Body of pancreas (tissue), 4 donors: Measurements from ENCODE around the gene ADGRG3. TPM values are rescaled to one million over a fixed set of nuclear protein-coding genes. Genes with fewer than 3 reads are reported as not detected.

Experiments
- ATAC-seq: fragments of 150-250 bp; one replicate; pipeline ENCODE4 v1.9.1; 2016
- DNase-seq, 4 donors: peaks; one replicate each; pipeline ENCODE4 v3.0.0-alpha.2; 2019
- H3K27ac ChIP-seq, 4 donors: fragments of 200-600 bp; sonication (generic); 1 replicate in 3 of 4; 2 replicates in 1 of 4; pipeline versions ENCODE4 v1.5.1 to v1.6.1; 2016 to 2019; ENCODE audit warnings: mild to moderate bottlenecking in 1 of 4, mixed read lengths in 1 of 4, moderate library complexity in 1 of 4
- H3K27me3 ChIP-seq, 2 donors: fragments of 200-600 bp; sonication (generic); one replicate each; pipeline ENCODE4 v1.6.0; 2016; ENCODE audit warnings: mild to moderate bottlenecking in 1 of 2
- H3K36me3 ChIP-seq, 2 donors: fragments of 200-600 bp; sonication (generic); replicated peaks in 1 of 2; 2 replicates each; pipeline ENCODE4 v1.5.1; 2016; ENCODE audit warnings: low read depth in 2 of 2; ENCODE audit not compliant: insufficient read depth in 1 of 2
- H3K4me1 ChIP-seq: fragments of 200-600 bp; sonication (generic); one replicate; pipeline ENCODE4 v1.6.0; 2016
- H3K4me3 ChIP-seq, 2 donors: fragments of 200-600 bp; sonication (generic); 1 replicate in 1 of 2; 2 replicates in 1 of 2; pipeline ENCODE4 v1.5.1; 2016 to 2019
- H3K9me3 ChIP-seq, 3 donors: fragments of 200-600 bp; sonication (generic); 1 replicate in 2 of 3; 2 replicates in 1 of 3; pipeline ENCODE4 v1.5.1; 2016
- CTCF ChIP-seq, 7 experiments: fragments of 450-650 bp in 4 of 7; fragments of 200-600 bp in 3 of 7; sonication (generic) in 3 of 7; IDR thresholded peaks; one replicate each; pipeline ENCODE4 v1.5.1; 2016 to 2019; ENCODE audit warnings: antibody characterized with exemption in 7 of 7
- POLR2A ChIP-seq, 3 donors: fragments of 450-650 bp; IDR thresholded peaks; one replicate each; pipeline ENCODE4 v1.6.1; 2016; ENCODE audit warnings: antibody characterized with exemption in 3 of 3, mild to moderate bottlenecking in 2 of 3
- WGBS, 2 donors: methylation state at CpG; one replicate each; pipeline ENCODE4 v1.1.5; 2017; 5-methylcytosine and 5-hydroxymethylcytosine counted together
- intact Hi-C: fragments of 100-400 bp; cut with DNase I; formaldehyde crosslinking; loops from one replicate; pipeline ENCODE4 v1.15.1; 2023
- total RNA-seq, 2 donors: library from RNA; depleted of rRNA; stranded (reverse); fragments of >200 nt; gene quantifications; one replicate each; pipeline ENCODE4 v1.1.0, GENCODE V29; 2016

The ADGRG3 gene
- total RNA-seq, 2 donors from 2014 or later = 2.0 to 6.0 TPM

DNA sequence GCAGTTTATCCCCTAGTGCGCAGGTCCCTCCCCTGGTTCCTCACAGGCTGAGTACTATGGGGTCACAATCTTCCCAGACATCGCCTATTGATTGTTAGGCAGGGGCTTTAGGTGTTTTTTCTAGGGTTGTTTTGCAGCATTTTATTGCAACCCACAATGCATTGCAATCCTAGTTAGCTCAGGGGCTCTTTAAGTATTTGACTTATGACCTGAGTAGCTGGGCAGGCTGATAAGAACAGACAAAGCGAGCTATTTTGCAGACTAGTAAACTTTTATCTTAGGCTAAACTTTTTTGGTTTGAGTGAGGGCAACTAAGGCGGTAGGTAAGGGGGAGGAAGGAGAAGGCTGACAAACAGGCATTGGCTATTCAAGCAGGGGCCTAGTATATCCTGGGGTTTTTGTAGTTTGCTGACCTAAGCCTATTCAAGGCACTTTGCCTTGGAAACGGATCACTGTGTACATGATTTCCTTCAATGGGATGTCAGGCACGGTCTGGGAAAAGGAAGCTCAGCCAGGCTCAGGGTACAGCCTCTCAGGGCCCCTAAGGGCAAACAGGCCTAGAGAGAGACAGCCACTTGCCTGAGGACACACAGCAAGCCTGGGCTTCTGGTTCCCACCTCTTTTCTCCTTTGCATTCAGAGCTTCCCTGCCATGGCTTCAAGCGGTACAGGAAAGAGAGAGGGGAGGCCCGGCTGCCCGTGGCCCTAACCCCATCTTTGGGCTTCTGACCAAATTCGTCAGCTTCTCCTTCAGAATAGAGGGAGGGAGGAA lies 32.9 kb downstream of the ADGRG3 start:
- H3K4me3 ChIP-seq = no peak overlapping the region
- TF ChIP-seq POLR2A (IDR thresholded peaks at IDR 0.05) (no peak), CTCF (IDR thresholded peaks at IDR 0.05) (no peak)
- peaks cover 46% of the 10 kb centered on the region for H3K4me1 ChIP-seq
- peak; percentile 63 for ATAC-seq
- H3K9me3 ChIP-seq = no peaks in the 10 kb centered on the region
- no peaks in the 10 kb centered on the region for H3K27me3 ChIP-seq
- 33 to 40% methylated on average over 10 of the region's 10 CpGs for WGBS, 2 donors
- peak in 1 of 4 donors; percentile 28 for DNase-seq
- peak overlapping the region in 3 of 4 donors; percentile 60 to 68 (median 63) for H3K27ac ChIP-seq
- H3K36me3 ChIP-seq = no peaks in the 10 kb centered on the region
- intact Hi-C loops = no loop called here

DNA sequence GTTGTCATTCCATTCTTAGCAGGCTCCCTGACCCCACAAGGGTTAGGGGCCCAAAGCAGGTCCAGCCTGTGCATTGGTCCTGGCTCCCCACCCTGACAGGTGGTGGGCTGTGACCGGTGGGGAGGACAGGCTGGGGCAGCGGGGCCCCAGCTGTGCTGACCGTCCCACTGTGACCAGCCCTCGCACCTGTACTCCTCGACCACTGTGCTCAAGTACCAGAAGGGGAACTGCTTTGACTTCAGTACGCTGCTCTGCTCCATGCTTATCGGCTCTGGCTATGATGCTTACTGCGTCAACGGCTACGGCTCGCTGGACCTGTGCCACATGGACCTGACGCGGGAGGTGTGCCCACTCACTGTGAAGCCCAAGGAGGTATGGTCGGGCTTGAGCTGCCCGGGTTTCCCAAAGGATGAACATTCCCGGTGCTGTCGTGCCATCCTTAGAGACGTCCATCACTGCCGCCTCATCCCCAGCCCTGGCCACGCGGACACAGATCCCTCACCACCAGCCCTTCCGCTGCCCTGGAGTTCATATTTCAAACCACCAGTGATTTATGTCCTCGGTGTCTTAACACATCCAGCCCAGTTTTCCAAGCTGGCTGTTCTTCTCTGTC lies 33.8 kb downstream of the ADGRG3 start:
- intact Hi-C loops = no loop called here
- H3K4me3 ChIP-seq = no peak overlapping the region
- no peaks in the 10 kb centered on the region for H3K27me3 ChIP-seq
- ATAC-seq (no peak), DNase-seq (no peak)
- H3K36me3 ChIP-seq = no peaks in the 10 kb centered on the region
- H3K27ac ChIP-seq = peak overlapping the region in 3 of 4 donors; percentile 60 to 68 (median 63)
- WGBS, 2 donors = 86 to 89% methylated on average over 13 to 20 of the region's 23 CpGs
- no peak for TF ChIP-seq CTCF (IDR thresholded peaks at IDR 0.05)
- TF ChIP-seq POLR2A (IDR thresholded peaks at IDR 0.05) = no peak
- H3K4me1 ChIP-seq = peaks cover 46% of the 10 kb centered on the region
- H3K9me3 ChIP-seq = no peaks in the 10 kb centered on the region

GRCh38 chr16:57703416-57704010 lies 35.4 kb downstream of the ADGRG3 start:
- ATAC-seq (no peak), DNase-seq (no peak)
- H3K36me3 ChIP-seq = no peaks in the 10 kb centered on the region
- intact Hi-C loops = no loop called here
- TF ChIP-seq POLR2A (IDR thresholded peaks at IDR 0.05) = no peak
- no peak for TF ChIP-seq CTCF (IDR thresholded peaks at IDR 0.05)
- H3K9me3 ChIP-seq = no peaks in the 10 kb centered on the region
- H3K4me3 ChIP-seq = no peak overlapping the region
- peaks cover 41% of the 10 kb centered on the region for H3K4me1 ChIP-seq
- no peaks in the 10 kb centered on the region for H3K27me3 ChIP-seq
- peak overlapping the region in 2 of 4 donors; percentile 45 to 48 for H3K27ac ChIP-seq
- WGBS, 2 donors = 56 to 68% methylated on average over 11 of the region's 11 CpGs

GRCh38 chr16:57704011-57704904 lies 36.2 kb downstream of the ADGRG3 start:
- no peaks in the 10 kb centered on the region for H3K27me3 ChIP-seq
- H3K27ac ChIP-seq = peak overlapping the region; percentile 45 to 70 (median 55)

More at GRCh38 chr16:57704011-57704904, 36.2 kb downstream of the ADGRG3 start:
- ATAC-seq = peak; percentile 55
- H3K4me1 ChIP-seq = peaks cover 37% of the 10 kb centered on the region
- no peak overlapping the region for H3K4me3 ChIP-seq
- intact Hi-C loops = no loop called here
- DNase-seq = peak in 1 of 4 donors; percentile 31
- H3K36me3 ChIP-seq = no peaks in the 10 kb centered on the region
- WGBS, 2 donors = 24 to 27% methylated on average over 11 of the region's 11 CpGs
- H3K9me3 ChIP-seq = no peaks in the 10 kb centered on the region
- no peak for TF ChIP-seq CTCF (IDR thresholded peaks at IDR 0.05)
- no peak for TF ChIP-seq POLR2A (IDR thresholded peaks at IDR 0.05)
